OCI-M2 (cell line): ENCODE results near the gene HOXB13.

ENCODE experiments used
- DNase-seq: peaks from one replicate; lab custom pipeline; 2025; ENCODE audit not compliant: unreplicated experiment; lab: John Stamatoyannopoulos, UW

HOXB13 gene

DNA sequence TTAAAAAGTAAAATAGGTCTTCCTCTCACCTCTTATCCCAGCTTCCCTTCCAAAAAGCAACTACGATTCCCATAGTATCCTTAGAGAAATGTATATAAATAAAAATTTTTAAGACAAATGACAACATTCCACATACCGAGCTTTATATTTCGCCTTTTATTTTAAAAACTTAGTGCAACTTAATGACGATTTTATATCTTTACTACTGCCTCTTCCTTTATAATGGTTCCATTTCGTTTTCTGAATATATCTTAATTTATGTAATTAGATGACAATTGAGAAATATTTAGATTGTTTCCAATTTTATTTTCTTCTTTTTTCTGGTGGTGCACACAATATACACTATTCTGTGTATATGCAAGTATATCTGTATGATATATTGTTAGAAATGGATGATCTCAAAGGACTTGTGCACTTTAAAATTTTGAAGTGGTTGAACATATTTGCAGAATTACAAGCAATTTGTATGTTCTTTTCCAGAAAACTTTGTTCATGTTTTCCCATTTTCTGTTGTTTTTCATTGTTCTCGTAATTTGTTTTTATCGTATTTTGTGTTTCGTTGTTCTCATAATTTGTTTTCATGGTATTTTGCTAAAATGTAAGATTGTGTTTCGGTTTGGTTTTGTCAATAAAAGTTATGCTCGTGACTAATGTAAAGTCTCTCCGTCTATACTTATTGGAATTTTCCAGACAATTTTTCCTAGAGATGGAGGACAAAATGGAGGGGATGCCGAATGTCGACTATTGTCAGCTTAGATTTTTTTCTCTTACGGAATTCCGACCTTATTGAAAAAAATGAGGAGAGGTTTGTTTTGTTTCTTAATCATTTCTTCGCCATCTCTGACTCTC is 20.4 kb upstream of the HOXB13 start:
- no peak for DNase-seq

DNA sequence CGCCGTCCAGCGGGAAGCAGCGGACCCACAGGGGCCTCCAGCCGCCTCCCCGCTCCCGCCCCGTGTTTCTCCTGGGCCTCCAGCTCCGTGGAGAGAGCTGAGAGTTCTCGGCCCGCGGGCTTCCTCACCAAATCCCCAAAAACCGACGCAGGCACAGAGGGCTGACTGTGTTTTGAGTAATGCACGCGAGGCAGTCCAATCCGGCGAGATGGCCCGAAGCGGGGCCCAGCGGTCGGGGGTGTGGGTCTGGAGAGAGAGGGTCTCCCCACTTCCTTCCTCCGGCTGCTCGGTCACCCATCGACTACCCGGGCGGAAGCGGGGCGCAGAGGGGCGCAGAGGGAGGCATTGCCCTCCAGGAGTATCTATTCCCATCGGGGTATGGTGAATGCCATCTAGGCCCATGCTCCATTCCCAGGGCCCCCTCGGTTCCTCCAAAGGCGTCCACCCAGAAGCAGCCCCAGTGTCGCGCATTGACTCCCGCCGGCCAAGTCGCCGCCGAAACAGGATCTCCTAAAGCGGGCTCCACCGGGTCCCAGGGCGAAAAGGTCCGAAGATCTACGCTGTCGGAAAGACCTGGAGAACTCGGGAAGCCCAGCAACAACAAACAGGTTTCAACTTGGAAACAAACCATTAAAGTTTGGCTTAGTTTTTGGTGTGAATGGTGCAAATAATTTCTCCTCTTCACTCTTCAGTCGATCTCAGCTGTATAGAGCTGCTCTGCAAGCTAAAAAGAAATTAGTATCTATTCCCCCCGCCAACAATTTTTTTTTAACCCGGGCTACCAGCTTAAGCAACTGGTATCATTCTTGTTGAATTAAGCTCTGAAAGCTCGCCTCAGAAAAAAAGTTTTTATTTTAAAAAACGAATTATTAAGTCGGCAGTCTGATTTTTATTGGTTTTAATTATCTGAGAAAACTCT is 19.2 kb upstream of the HOXB13 start:
- DNase-seq: no peak

DNA sequence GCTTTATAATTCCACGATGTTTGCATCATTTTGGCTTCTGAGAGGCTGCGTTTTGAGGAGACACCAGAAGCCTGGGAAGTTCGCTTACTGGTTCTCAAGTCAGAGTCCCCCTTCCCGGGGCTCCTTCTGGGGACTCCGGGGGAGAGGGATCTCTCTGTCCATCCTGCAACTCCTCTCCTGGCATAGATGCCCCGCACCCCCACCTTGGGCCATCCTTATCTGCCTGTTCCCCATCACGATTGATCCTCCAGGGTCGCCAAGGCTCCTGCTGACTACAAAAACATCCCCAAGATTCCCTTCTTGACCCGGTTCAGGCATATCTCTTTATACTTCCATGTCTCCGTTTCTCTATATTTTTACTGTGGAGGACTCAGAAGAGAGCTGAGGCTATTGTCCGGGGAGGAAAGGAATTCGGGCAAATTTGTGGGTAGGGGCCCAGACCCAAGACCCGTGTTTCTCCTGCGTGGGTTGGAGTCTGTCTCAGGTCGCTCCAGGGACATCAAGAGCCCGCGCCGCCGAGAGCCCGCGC is 18.4 kb upstream of the HOXB13 start:
- no peak for DNase-seq

DNA sequence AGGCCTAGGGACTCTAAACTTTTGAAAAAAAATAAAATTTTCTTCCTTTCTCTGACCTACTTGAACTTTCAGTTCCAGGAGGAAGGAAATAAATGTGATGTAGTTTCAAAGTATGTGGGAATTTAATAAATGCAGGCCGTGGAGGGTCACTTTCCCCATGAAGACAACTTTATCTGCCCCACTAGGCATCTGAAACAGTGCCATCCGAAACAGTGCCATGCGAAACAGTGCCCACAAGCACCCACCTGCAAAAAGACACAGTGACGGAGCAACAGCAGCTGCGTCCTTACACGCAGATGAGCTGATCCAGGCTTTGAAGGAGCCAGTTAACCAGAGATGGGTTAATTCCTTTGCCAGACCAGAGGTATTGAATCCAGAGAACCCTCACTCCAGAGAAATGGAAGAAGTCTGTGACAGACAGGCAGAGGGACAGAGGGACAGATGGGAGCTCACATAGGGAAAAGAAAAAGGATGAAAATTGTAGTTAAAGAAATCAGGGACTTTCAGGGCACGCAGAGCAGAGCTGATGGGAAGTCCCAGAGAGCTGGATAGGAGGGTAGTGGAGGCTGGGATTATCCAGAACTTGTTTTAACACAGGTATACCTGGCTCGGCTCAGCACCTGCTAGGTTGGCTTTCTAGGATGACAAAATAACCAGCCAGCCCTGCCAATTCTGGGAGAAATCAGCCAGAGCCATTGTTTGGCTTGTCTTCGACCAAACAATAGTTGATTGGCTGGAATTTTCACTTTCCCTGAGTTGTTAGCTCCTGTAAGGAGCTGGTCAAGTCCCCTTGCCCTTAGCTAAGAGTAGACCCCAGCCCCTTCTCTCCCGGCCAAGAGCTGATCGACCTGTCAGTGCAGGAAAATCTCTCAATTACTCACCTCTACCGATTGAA is 17.1 kb upstream of the HOXB13 start:
- no peak for DNase-seq

DNA sequence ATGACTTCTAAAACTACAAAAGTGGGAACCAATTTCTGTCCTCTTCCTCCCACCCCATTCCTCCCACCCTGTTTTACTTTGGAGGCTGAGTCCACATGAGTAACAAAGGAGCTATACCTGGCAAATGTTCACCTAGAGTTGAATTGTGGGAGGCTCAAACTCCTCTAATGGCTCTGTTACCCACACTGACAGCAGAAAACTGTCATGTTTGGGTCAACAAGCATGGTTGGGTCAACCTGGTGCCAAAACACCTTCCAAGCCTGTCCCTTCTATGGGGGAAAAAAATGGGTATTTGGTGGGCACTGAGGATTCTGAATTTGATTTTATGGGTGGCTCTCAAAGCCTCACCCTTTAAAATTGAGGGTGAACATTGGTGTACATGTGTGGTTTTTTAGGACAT is 12.0 kb upstream of the HOXB13 start:
- DNase-seq: no peak

DNA sequence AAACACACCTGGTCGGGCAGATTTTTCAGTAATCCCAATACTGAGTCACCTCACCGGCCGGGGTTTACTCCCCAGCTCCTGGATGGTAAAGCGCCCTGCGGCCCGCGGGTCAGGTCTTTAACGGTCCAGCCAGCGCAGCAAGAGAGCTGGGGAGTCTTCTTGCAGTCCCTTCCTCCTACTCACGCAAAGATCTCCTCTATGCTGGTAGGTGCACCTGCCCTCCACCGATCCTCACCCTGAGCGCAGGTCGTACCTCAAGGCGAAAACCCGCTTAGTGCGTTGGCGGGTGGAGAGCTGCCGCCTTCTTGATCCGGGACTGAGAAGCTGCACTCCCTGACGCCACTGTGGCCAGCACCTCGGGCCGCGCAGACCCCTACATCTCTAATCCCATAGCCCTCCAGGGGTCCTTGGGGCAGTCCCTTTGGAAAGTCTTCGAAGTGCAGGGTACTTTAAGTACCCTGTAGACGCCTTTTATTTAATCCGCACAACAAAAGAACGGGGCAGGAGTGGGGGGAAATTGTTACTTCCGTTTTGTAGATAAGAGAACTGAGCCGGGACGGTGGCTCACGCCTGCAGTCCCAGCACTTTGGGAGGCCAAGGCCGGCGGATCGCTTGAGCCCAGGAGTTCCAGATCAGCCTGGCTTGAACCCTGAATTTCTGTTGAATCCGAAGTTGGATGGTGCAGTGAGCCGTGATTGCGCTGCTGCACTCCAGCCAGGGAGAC is 10.4 kb upstream of the HOXB13 start:
- DNase-seq: no peak

DNA sequence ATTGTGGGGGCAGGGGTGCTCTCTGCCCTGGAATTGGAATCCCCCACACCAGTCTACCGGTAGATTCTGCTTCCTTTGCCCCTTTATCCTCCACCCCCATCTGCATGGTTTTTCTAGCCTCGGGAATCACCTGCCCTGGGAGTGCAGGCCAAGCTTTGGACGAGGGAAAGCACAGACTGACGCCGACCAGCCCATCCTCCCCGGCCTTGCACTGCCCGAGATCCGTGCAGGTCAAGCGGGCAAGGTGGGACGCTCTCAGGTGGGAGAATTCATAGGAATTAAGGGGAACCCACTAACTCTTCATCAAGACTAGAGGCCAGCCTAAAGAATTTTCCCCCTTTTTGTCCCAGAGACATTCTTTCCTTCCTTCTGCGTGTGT is 9.9 kb upstream of the HOXB13 start:
- no peak for DNase-seq

DNA sequence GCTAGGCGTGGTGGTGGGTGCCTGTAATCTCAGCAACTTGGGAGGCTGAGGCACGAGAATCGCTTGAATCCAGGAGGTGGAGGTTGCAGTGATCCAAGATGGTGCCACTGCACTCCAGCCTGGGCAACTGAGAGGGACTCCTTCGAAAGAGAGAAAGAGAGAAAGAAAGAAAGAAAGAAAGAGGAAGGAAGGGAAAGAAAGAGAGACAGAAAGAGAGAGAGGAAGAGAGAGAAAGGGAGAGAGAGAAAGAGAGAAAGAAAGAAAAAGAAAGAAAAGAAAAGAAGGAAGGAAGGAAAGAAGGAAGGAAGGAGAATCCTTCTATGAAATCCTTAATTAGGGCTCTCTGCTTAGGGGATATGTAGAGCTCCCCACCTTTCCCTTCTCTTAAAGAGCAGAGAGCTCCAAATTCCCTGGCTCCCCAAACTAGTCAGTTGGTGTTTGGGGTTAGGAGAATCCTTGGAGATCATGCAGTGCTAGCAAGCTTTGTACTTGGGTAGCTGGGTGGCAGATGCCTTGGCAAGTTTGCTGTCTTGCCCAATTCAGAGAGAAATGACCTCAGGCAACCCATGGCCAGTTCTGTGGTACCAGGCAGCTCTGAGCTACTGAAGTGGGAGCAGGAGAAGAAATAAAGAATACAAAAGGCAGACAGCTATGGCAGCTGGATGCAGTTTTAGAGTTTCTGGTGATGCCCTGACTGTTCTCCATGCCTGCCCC is 8.9 kb upstream of the HOXB13 start:
- no peak for DNase-seq

DNA sequence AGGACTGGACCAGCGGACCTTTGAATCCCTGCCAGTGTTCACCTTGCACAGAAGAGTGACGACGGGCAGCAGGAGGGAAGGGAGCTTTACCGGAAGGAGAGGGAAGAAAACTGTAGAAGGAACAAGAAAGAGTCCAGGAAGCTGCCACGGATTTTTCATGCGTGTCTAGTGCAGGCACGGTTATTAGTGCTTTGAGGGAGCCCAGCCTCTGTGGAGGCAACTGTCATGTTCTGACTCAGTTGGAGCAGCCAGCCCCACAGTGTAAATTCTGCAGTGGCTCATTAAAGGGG is 6.5 kb upstream of the HOXB13 start:
- no peak for DNase-seq

DNA sequence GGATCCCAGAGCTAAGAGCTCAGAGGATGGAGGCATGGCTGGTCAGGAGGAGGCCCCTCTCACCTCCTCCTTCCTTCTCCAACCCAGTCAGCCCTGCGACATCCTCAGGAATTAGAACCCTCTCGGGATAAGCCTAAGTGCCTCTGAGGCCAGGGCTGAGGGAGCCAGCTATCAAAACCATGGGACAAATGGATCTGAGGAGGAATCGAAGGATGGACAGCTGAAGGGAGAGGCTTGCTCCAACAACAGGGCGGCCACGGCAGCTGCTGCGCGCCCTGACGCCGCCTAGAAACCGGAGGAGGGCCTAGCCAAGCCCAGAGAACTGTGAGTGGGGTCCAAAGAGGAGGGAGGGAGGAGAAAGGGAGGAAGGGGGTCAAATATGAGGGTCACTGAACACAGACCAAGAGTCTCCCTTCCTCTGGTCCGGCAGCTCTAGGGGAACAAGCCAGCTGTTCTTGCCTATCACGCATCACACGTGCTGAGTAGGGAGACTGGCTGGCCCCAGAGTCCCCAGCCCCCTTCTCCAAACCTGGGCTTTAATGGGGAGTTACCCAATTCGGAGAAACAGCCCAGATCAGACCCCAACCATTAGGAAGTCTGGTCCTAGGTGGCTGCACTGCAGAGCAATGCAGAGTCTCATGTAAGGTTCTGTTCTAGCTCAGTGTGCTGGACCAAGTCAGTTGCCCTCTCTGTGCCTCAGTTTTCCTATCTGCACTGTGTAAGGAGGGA is 5.9 kb upstream of the HOXB13 start:
- DNase-seq: no peak

DNA sequence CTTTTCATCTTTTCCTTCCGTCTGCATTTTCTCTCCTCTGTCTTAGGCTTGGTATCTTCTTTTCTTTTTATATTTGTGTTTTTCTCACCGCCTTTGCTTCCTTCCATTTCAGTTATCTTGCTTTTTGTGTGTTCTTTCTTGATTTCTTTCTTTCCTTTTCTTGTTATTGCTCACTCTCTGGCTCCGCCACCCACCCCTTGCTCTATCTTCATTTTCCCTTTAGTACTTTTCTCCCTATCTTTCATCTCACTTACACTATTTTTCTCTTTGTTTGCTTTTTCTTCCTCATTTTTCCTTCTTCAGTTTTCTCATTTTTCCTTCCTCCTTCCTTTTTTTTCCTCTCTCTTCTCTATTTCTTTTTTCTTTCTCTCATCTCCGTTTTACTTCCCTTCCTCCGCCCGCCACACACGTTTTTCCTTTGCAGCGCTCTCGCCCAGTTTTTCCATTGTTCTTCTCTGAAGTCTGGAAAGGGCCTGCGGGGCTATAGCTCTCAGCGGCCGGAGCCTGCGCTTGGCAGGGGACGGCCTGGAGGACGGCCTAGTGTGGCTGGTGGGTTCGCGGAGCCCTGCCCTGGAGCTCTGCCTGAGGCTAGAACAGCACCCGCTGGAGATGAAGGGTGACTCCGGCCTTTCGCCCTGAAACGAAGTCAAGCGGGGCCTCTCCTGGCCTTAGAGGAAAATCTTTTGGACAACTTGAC is 5.2 kb upstream of the HOXB13 start:
- no peak for DNase-seq

DNA sequence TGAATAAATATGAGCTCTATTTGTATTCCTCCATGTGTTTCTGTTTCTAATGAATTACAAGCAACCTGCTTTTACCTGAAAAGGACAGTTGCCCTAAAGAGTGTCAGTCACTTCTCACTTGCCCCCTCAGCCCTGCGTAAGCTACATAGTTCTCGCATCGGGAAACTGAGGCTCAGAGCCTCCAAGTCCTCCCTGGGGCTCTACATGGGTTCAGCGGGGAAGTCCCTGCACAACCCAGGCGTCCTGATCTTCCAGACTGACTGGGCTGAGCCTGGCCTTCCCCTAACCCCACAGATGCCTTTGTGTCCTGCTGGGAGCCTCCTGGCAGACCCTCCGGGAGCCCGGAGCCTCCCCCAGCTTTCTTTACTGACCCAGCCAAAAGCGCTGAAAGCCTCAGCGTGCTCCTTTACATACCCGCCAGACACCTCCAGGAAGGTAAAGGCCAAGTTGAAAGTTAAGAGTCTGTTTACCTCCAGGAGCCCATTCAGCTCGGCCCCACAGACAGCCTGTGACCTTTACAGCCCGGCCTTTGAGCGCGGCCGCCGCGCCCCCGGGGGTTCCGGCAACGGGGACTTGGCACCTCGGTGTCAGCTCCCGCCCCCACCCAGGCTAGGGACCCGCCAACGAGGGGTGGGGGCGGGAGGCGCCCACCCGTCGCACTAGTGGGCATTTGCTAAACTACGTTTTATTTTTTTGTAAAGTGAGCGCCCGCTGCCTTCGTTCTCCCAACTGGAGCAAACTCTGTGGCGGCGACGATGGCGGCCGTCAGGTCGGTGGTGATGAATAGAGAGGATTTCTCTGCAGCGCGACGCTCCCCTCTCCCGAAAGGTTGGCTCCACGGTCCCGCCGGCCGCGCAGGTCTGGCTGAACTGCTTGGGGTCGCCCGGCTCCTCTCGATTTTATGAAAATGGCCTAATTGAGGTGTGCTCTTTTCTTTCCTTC is 4.4 kb upstream of the HOXB13 start:
- no peak for DNase-seq

DNA sequence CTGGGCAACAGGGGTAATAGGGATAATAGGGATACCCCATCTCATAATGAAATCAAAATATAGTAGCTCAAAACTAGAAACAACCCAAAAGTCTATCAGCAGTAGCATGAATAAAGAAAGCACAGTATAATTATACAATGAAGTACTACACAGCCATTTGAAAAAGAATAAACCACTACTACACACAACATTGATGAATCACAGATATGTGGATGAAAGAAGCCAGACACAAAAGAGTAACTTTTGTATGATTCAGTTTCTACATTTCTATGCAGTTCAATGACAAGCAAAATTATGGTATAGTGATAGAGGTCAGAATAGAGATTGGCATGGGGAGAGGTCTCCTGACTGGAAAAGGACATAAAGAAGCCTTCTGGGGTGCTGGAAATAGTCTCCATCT is 2.8 kb upstream of the HOXB13 start:
- DNase-seq: no peak

DNA sequence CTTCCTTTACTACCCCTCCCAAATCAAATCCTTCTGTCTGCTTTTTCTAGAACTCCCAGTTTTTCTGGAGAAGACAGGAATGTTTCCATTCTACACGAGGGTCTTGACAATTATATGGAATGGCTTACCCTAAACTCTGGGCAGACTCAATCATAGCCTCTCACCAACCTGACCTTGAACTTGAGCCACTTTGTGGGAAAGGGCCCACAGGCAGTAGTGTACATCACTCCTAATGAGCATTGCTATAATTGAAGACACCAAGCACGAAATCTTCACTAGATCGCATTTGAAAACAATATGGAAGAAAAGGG is 1.6 kb upstream of the HOXB13 start:
- no peak for DNase-seq

DNA sequence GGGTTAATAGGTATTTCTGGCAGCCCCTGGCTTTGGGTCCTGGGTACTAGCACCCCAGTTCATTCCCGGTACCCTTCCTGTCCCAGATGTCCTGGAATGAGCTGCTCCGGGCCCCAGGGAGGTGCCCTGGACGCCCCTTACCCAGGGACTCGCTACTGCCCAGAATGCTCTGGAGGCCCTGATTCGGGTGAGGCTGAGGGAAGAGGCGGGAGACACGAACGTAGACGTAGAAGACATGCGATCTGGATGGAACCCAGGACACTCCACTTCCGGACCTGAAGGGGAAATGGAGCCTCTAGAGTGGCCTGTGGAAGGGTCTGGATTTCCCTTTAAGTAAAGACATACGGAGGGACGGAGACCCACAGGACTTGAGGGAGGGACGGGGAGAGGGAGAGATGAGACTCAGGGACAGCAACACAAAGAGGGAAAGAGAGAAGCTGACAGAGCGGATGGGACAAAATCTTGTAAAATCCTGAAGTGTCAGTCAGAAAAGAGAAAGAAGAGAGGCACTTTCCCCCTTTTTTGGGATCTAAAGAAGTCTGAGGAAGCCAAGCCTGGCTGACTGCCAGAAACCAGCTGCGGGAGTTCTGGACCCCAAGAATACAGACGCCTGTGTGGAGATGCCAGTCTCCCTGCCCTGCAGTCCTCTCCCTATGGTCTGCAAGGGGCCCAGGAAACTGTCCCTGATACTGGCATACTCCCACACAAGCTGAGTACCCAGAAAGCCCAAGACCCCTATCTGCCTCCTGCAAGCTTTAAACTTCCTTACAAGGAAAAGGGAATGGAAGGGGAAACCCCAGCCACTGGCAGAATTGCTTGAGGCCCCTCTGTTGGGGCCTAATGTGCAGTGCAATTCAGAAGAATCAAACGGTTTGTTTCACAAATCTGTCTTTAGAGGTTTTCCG is 1.0 kb upstream of the HOXB13 start:
- no peak for DNase-seq

DNA sequence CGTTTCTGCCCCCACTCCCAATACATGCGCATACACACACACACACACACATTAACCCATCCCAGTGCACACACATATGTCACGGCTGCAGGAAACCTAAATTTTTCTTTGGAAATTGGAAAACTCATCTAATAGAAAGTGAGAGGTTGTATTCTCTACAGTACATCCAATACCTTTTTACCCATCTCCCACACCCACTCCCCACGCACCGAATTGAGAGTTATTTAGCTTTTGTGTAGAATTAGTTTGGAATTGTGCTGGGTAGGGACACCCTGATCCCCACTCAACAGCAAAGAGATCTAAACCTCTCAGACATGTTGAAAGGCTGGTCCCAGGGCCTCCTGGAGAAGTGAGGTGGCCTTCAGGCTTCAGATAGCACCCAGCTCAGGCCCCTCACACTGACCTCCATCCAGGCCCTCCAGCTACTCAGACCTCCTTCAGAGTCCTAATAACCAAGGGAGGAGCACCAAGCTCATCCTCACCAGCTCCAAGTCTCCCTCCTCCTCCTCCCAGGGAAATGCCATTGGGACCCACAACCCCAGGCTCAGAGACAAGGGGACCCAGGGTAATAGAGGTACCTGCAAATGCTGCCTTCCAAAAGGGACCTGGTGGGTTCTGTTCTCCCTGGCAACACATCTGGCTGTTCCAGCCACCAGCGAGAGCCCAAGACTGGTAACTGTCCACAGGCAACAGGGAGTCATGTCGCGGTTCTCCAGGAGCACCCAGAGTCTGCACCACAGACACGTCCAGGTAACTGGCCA is 955 bp downstream of the HOXB13 start:
- DNase-seq: no peak
